ENCODE measurements around the gene PRMT5. TPM values are rescaled to one million over a fixed set of nuclear protein-coding genes. Genes with fewer than 3 reads are reported as not detected.

Gene PRMT5
- total RNA-seq, 4 donors from 2014 or later = 26.5 to 41.6 (median 35.1) TPM

GRCh38 chr14:22885975-22886374 is 43.2 kb downstream of the PRMT5 start:
- TF ChIP-seq CTCF (IDR thresholded peaks at IDR 0.05; ENCODE audit: low read depth) = no peak

GRCh38 chr14:22884738-22885523 is 44.2 kb downstream of the PRMT5 start:
- TF ChIP-seq CTCF (IDR thresholded peaks at IDR 0.05; ENCODE audit: low read depth) = no peak

- TF ChIP-seq CTCF (IDR thresholded peaks at IDR 0.05; ENCODE audit: low read depth) = no peak
Measured at GRCh38 chr14:22884076-22884737, 45.0 kb downstream of the PRMT5 start.

- no peak for TF ChIP-seq CTCF (IDR thresholded peaks at IDR 0.05; ENCODE audit: low read depth)
Measured at GRCh38 chr14:22883173-22883976, 45.8 kb downstream of the PRMT5 start, which contains the start of gene REM2. REM2 (plus strand) TSS chr14:22883222; CDS start chr14:22883288, 66 bp downstream.

GRCh38 chr14:22882529-22883172 is 46.5 kb downstream of the PRMT5 start:
- TF ChIP-seq CTCF (IDR thresholded peaks at IDR 0.05; ENCODE audit: low read depth) = no peak

GRCh38 chr14:22882064-22882463 is 47.1 kb downstream of the PRMT5 start:
- TF ChIP-seq CTCF (IDR thresholded peaks at IDR 0.05; ENCODE audit: low read depth) = no peak
